ENCODE results near the gene MED9. TPM values are rescaled to one million over a fixed set of nuclear protein-coding genes. Genes with fewer than 3 reads are reported as not detected.

The MED9 gene
- total and polyA plus RNA-seq, 2 of the 4 experiments (the other 2 are of a cell fraction), result 6.1 to 10.1 TPM

GRCh38 chr17:17508019-17508535, 31.3 kb downstream of the MED9 start:
- Histone ChIP-seq H3K56ac (ENCODE audit: extremely low read depth, insufficient read depth, low read length) (no peak overlapping the region), H2BK15ac (ENCODE audit: low read depth, low read length) (no peak overlapping the region), H3K23ac (ENCODE audit: low read depth, low read length) (no peak overlapping the region), H4K5ac (ENCODE audit: low read depth, low read length) (no peak overlapping the region), H3K27me3 (ENCODE audit: control insufficient read depth, insufficient read depth, low read length) (0 out of 2 replicates have a peak, but pooled peaks cover 1% of the 10 kb centered on the region), H3K9ac (ENCODE audit: low read depth, low read length) (no peak overlapping the region), H3K4ac (ENCODE audit: low read depth, low read length) (no peak overlapping the region), H4K91ac (ENCODE audit: insufficient read depth, low read depth, low read length) (no peak overlapping the region), H2AFZ (replicated peaks; ENCODE audit: low read length, poor library complexity) (no peak overlapping the region), H2BK120ac (ENCODE audit: low read depth, low read length) (no peak overlapping the region), H3K4me1 (ENCODE audit: control insufficient read depth, insufficient read depth, low read length) (peaks cover 9% of the 10 kb centered on the region), H3K79me1 (ENCODE audit: low read depth in 1 of 2, low read length in 2 of 2) (no peaks in the 10 kb centered on the region), H3K4me2 (ENCODE audit: low read depth, low read length) (no peak overlapping the region), H2AK9ac (replicated peaks; ENCODE audit: low read depth, low read length, poor library complexity) (peak overlapping the region; percentile 25), H3K18ac (ENCODE audit: low read depth, low read length) (no peak overlapping the region), H3K27ac (ENCODE audit: insufficient read depth, low read length) (no peak overlapping the region), H3K14ac (replicated peaks; ENCODE audit: low read depth, low read length) (no peak overlapping the region), H3K36me3 (ENCODE audit: control insufficient read depth, insufficient read depth, low read length) (no peaks in the 10 kb centered on the region), H3K9me3 (ENCODE audit: control insufficient read depth, insufficient read depth, low read length) (no peaks in the 10 kb centered on the region), H2AK5ac (ENCODE audit: low read depth, low read length) (no peak overlapping the region), H2BK5ac (ENCODE audit: low read depth, low read length, poor library complexity, severe bottlenecking) (no peak overlapping the region), H4K8ac (ENCODE audit: low read depth in 2 of 2, low read length in 2 of 2) (no peak overlapping the region), H3K9me1 (ENCODE audit: insufficient read depth, low read length) (no peaks in the 10 kb centered on the region; the same call in 1 of the 2 replicates), H4K20me1 (ENCODE audit: insufficient read depth, low read length) (peaks cover 18% of the 10 kb centered on the region), H2BK20ac (ENCODE audit: low read depth, low read length) (no peak overlapping the region), H3K4me3 (ENCODE audit: insufficient read depth, low read depth, low read length) (no peak overlapping the region)
- in situ Hi-C loops (cut with MboI; ENCODE audit: low sequenced_read_pairs) (no loop called here), dilution Hi-C loops (cut with HindIII; ENCODE audit: low sequenced_read_pairs, unreplicated experiment) (no loop called here), intact Hi-C loops (cut with micrococcal nuclease) (no loop called here)
- TF ChIP-seq BHLHE40 (IDR thresholded peaks at IDR 0.05; ENCODE audit: low read depth, low read length) (no peak), RFX5 (IDR thresholded peaks at IDR 0.05; ENCODE audit: low read depth, low read length) (no peak), CHD1 (IDR thresholded peaks at IDR 0.05; ENCODE audit: low read depth, low read length) (no peak), MXI1 (IDR thresholded peaks at IDR 0.05; ENCODE audit: borderline replicate concordance, low read depth, low read length) (no peak), RCOR1 (IDR thresholded peaks at IDR 0.05; ENCODE audit: insufficient replicate concordance, low read length) (no peak), CEBPB (IDR thresholded peaks at IDR 0.05; ENCODE audit: low read depth, low read length) (no peak), ELK1 (IDR thresholded peaks at IDR 0.05; ENCODE audit: borderline replicate concordance, low read depth, low read length) (no peak), RAD21 (IDR thresholded peaks at IDR 0.05; ENCODE audit: low read length) (no peak), FOS (IDR thresholded peaks at IDR 0.05; ENCODE audit: low read depth, low read length) (no peak), SMC3 (IDR thresholded peaks at IDR 0.05; ENCODE audit: low read depth, low read length) (no peak), MAFK (IDR thresholded peaks at IDR 0.05; ENCODE audit: low read depth, low read length) (no peak), NFE2L2 (IDR thresholded peaks at IDR 0.05; ENCODE audit: low read depth, low read length) (no peak), CTCF (conservative IDR thresholded peaks at IDR 0.05; ENCODE audit: low read depth, low read length) (no peak), MAZ (IDR thresholded peaks at IDR 0.05; ENCODE audit: borderline replicate concordance, low read depth, low read length) (no peak), USF2 (IDR thresholded peaks at IDR 0.05; ENCODE audit: low read depth, low read length) (no peak), POLR2A (IDR thresholded peaks at IDR 0.05; ENCODE audit: low read depth, low read length) (no peak)
- ATAC-seq (ENCODE audit: low read depth) (no peak), DNase-seq (no peak)
- BruUV-seq (replicated peaks), result no TSS peak
- POLR2A ChIA-PET (ENCODE audit: unreplicated experiment), result no interaction called here
- CTCF ChIA-PET, result interaction anchor here (0.6 kb wide), 1 partner anchor 14 kb away, joined by 3 read pairs; no protein-coding TSS in a partner anchor
- 85% methylated on average over 3 of the region's 11 CpGs; no CpG with 5 or more reads in 1 of the 2 experiments for WGBS, 2 experiments (ENCODE audit: extremely low coverage in 2 of 2, insufficient read length in 1 of 2)
